ENCODE data around the gene NOSTRIN.

- TF ChIP-seq CTCF (IDR thresholded peaks at IDR 0.05) (no peak), POLR2A (IDR thresholded peaks at IDR 0.05) (no peak)
Measured at GRCh38 chr2:168831662-168832061, 29.2 kb downstream of the NOSTRIN start.

Data from gastroesophageal sphincter (tissue), 3 donors.